Body of pancreas (tissue), 4 donors: Measurements from ENCODE around the gene MAPK14. TPM values are rescaled to one million over a fixed set of nuclear protein-coding genes. Genes with fewer than 3 reads are reported as not detected.

Experiments
- ATAC-seq: fragments of 150-250 bp; one replicate; pipeline ENCODE4 v1.9.1; 2016
- DNase-seq, 4 donors: peaks; one replicate each; pipeline ENCODE4 v3.0.0-alpha.2; 2019
- H3K27ac ChIP-seq, 4 donors: fragments of 200-600 bp; sonication (generic); 1 replicate in 3 of 4; 2 replicates in 1 of 4; pipeline versions ENCODE4 v1.5.1 to v1.6.1; 2016 to 2019; ENCODE audit warnings: mild to moderate bottlenecking in 1 of 4, mixed read lengths in 1 of 4, moderate library complexity in 1 of 4
- H3K27me3 ChIP-seq, 2 donors: fragments of 200-600 bp; sonication (generic); one replicate each; pipeline ENCODE4 v1.6.0; 2016; ENCODE audit warnings: mild to moderate bottlenecking in 1 of 2
- H3K36me3 ChIP-seq, 2 donors: fragments of 200-600 bp; sonication (generic); replicated peaks in 1 of 2; 2 replicates each; pipeline ENCODE4 v1.5.1; 2016; ENCODE audit warnings: low read depth in 2 of 2; ENCODE audit not compliant: insufficient read depth in 1 of 2
- H3K4me1 ChIP-seq: fragments of 200-600 bp; sonication (generic); one replicate; pipeline ENCODE4 v1.6.0; 2016
- H3K4me3 ChIP-seq, 2 donors: fragments of 200-600 bp; sonication (generic); 1 replicate in 1 of 2; 2 replicates in 1 of 2; pipeline ENCODE4 v1.5.1; 2016 to 2019
- H3K9me3 ChIP-seq, 3 donors: fragments of 200-600 bp; sonication (generic); 1 replicate in 2 of 3; 2 replicates in 1 of 3; pipeline ENCODE4 v1.5.1; 2016
- CTCF ChIP-seq, 7 experiments: fragments of 450-650 bp in 4 of 7; fragments of 200-600 bp in 3 of 7; sonication (generic) in 3 of 7; IDR thresholded peaks; one replicate each; pipeline ENCODE4 v1.5.1; 2016 to 2019; ENCODE audit warnings: antibody characterized with exemption in 7 of 7
- POLR2A ChIP-seq, 3 donors: fragments of 450-650 bp; IDR thresholded peaks; one replicate each; pipeline ENCODE4 v1.6.1; 2016; ENCODE audit warnings: antibody characterized with exemption in 3 of 3, mild to moderate bottlenecking in 2 of 3
- WGBS, 2 donors: methylation state at CpG; one replicate each; pipeline ENCODE4 v1.1.5; 2017; 5-methylcytosine and 5-hydroxymethylcytosine counted together
- intact Hi-C: fragments of 100-400 bp; cut with DNase I; formaldehyde crosslinking; loops from one replicate; pipeline ENCODE4 v1.15.1; 2023
- total RNA-seq, 2 donors: library from RNA; depleted of rRNA; stranded (reverse); fragments of >200 nt; gene quantifications; one replicate each; pipeline ENCODE4 v1.1.0, GENCODE V29; 2016

Gene MAPK14
- total RNA-seq, 2 donors from 2014 or later = 30.3 to 33.7 TPM

GRCh38 chr6:36099869-36100483 is 72.4 kb downstream of the MAPK14 start:
- ATAC-seq = no peak
- intact Hi-C loops = no loop called here
- H3K27ac ChIP-seq = no peak overlapping the region
- peaks cover 6% of the 10 kb centered on the region for H3K4me1 ChIP-seq
- no peaks in the 10 kb centered on the region for H3K9me3 ChIP-seq
- no peaks in the 10 kb centered on the region for H3K27me3 ChIP-seq
- no peak overlapping the region for H3K4me3 ChIP-seq
- TF ChIP-seq POLR2A (IDR thresholded peaks at IDR 0.05) = no peak
- TF ChIP-seq CTCF (IDR thresholded peaks at IDR 0.05) = no peak
- DNase-seq = no peak
- H3K36me3 ChIP-seq = peaks cover 0 to 12% of the 10 kb centered on the region in 2 donors
- WGBS, 2 donors = 29 to 31% methylated on average over 6 of the region's 6 CpGs

- TF ChIP-seq CTCF (IDR thresholded peaks at IDR 0.05) = no peak
- TF ChIP-seq POLR2A (IDR thresholded peaks at IDR 0.05) = no peak
- Histone ChIP-seq H3K4me3 (no peak overlapping the region), H3K27ac (no peak overlapping the region), H3K27me3 (no peaks in the 10 kb centered on the region), H3K9me3 (no peaks in the 10 kb centered on the region), H3K4me1 (no peaks in the 10 kb centered on the region), H3K36me3 (peaks cover 0 to 15% of the 10 kb centered on the region in 2 donors)
- 96 to 98% methylated on average over 3 of the region's 3 CpGs for WGBS, 2 donors
- no peak for DNase-seq
- intact Hi-C loops = no loop called here
- ATAC-seq = no peak
Measured at GRCh38 chr6:36101691-36102090, 74.1 kb downstream of the MAPK14 start.

GRCh38 chr6:36102853-36103252 is 75.2 kb downstream of the MAPK14 start:
- H3K4me3 ChIP-seq = no peak overlapping the region
- ATAC-seq (no peak), DNase-seq (no peak)
- H3K27ac ChIP-seq = no peak overlapping the region
- TF ChIP-seq CTCF (IDR thresholded peaks at IDR 0.05) (no peak), POLR2A (IDR thresholded peaks at IDR 0.05) (no peak)
- no peaks in the 10 kb centered on the region for H3K27me3 ChIP-seq
- no peaks in the 10 kb centered on the region for H3K4me1 ChIP-seq
- no peaks in the 10 kb centered on the region for H3K9me3 ChIP-seq
- WGBS, 2 donors = 68 to 70% methylated on average over 4 of the region's 4 CpGs
- H3K36me3 ChIP-seq = peaks cover 0 to 18% of the 10 kb centered on the region in 2 donors
- intact Hi-C loops = no loop called here

DNA sequence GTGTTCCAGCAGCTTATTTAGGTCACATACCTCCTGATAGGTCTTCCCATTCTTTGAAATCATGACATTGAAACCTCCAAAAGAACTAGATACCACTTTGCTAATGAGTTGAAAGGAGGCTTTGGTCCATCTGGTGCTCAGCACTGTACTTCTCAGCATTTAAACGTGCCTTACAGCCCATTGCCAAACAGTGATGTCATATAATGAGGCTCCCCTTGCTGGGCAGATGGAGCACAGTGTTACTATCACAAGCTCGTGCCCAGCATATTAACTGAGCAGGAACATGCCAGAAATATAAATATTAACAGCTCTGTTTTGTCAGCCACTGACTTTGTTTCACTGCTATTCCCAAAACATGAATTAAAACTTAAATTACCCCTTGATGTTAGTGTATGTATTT is 77.2 kb downstream of the MAPK14 start:
- WGBS, 2 donors = 24 to 28% methylated on average over 2 of the region's 2 CpGs
- no peak overlapping the region for H3K4me3 ChIP-seq
- DNase-seq = no peak
- no peak overlapping the region for H3K27ac ChIP-seq
- peaks cover 0 to 26% of the 10 kb centered on the region in 2 donors for H3K36me3 ChIP-seq
- intact Hi-C loops = no loop called here
- H3K27me3 ChIP-seq = no peaks in the 10 kb centered on the region
- no peaks in the 10 kb centered on the region for H3K9me3 ChIP-seq
- H3K4me1 ChIP-seq = no peaks in the 10 kb centered on the region
- TF ChIP-seq POLR2A (IDR thresholded peaks at IDR 0.05) (no peak), CTCF (IDR thresholded peaks at IDR 0.05) (no peak)
- no peak for ATAC-seq

- no peak overlapping the region for H3K4me3 ChIP-seq
- H3K4me1 ChIP-seq = no peaks in the 10 kb centered on the region
- TF ChIP-seq POLR2A (IDR thresholded peaks at IDR 0.05) (no peak), CTCF (IDR thresholded peaks at IDR 0.05) (no peak)
- peaks cover 5 to 16% of the 10 kb centered on the region in 2 donors for H3K36me3 ChIP-seq
- no peaks in the 10 kb centered on the region for H3K27me3 ChIP-seq
- no peaks in the 10 kb centered on the region for H3K9me3 ChIP-seq
- WGBS, 2 donors = 80 to 89% methylated on average over 7 of the region's 7 CpGs
- intact Hi-C loops = no loop called here
- ATAC-seq (no peak), DNase-seq (no peak)
- no peak overlapping the region for H3K27ac ChIP-seq
Measured at GRCh38 chr6:36109092-36109491, 81.5 kb downstream of the MAPK14 start.
